Measurements from ENCODE around the gene PAX8.

PAX8 gene

GRCh38 chr2:113219092-113219441 lies 59.7 kb downstream of the PAX8 start:
- DNase-seq = no peak

GRCh38 chr2:113218283-113219091 lies 60.2 kb downstream of the PAX8 start:
- DNase-seq = no peak

DNA sequence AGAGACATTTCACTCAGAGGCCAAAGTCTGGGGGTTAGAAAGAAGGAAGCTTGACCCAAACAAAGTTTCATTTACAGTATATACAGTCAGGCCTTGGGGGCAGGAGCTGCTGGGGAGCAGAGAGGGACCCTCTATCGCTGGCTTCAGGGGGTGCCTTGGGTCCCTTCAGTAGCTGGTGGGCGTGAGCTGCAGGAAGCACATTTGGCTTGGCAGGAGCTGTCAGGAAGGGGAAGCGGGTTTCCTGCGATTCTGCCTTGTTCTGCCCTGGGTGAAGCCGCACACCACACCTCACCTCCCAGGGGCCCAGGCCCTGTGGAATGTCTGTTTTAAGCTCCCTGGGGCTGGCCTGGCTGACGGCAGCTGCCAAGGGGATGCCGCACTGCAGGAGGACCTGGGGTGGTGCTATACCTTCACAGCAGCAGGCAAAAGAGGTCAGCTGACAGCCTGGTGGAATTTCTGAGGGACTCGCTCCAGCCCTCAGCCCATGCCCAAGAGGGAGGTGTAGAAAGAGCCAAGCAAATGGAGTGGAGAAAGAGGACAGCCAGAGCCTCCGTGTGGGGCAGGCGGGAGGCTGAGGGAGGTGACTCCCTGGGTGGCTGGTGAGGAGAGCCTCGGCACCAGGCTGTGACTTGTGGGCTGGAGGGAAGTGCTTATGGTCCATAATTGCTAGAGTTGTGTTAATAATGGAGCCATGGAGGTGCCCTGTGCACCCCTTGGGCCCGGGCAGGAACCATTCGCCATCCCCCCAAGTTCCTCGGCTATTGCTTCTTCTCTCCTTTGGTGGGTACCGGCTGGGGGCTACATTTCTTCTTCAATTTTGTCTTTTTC lies 61.1 kb downstream of the PAX8 start:
- DNase-seq = no peak

DNA sequence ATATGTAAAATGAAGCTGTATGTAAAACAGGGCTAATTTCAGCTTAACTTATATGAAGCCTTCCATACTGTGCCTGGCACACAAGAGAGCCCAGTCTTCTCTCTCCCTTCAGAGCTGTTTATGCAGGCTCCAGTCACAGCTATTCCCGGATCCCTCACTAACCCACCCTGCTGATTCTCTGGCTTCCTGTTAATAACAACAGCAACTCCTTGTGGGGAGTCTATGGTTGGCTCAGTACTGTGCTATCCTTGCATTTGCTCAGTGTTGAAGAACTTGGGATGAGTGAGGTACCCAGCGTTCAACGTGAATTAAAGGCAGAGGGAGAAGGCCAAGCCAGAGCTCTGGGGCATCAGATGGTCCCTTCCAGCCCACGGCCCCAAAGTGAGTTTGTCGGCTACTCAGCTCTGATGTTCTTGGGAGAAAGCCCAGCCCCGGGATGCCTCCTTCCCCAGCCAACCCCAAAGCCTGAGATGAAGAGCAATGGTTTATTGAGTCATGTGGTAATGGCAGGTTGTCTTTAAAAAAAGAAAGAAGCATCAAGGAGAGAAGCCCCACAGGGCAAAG lies 61.7 kb downstream of the PAX8 start:
- no peak for DNase-seq

- DNase-seq = no peak
Measured at GRCh38 chr2:113216321-113216720, 62.4 kb downstream of the PAX8 start.

GRCh38 chr2:113215056-113215455 lies 63.7 kb downstream of the PAX8 start:
- DNase-seq = no peak

GRCh38 chr2:113214141-113214540 lies 64.6 kb downstream of the PAX8 start:
- no peak for DNase-seq

DNA sequence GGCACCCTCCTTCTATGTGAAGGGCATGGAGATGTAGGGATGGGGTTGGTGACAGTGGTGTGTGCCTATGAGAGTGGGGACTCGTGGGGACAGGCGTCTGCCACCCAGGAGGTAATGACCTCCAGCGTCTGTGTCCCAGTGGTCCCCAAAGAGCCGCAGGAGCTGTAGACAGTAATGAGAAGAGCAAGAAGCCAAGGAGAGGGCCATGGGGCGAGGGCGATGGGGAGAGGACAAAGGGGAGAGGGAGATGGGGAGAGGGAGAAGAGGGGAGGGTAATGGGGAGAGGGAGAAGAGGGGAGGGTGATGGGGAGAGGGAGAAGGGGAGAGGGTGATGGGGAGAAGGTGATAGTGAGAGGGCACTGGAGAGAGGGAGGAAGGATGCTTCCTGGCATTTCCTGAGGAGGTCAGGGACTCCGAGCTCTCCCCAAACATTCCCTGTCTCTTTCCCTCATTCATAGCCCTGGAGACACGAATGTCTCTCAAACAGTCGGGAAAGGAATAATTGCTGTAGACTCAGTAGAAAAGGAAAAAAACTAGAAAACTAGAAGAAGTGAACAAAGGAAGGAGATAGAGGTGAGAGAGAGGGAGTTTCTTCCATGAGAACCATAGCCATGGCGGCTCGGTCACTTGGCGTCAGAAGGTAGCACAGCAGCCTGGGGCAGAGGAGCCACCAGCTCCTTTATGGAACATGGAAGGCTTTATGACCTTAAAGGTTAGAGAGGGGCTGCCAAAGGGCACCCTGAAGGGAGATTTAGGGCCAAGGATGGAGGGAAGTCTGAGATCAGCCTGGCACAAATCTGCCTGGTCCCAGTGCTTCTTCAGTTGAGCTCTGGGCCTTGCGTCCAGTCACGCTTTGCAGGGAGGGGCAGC lies 65.4 kb downstream of the PAX8 start:
- no peak for DNase-seq

- no peak for DNase-seq
Measured at GRCh38 chr2:113212245-113213060, 66.3 kb downstream of the PAX8 start.

DNA sequence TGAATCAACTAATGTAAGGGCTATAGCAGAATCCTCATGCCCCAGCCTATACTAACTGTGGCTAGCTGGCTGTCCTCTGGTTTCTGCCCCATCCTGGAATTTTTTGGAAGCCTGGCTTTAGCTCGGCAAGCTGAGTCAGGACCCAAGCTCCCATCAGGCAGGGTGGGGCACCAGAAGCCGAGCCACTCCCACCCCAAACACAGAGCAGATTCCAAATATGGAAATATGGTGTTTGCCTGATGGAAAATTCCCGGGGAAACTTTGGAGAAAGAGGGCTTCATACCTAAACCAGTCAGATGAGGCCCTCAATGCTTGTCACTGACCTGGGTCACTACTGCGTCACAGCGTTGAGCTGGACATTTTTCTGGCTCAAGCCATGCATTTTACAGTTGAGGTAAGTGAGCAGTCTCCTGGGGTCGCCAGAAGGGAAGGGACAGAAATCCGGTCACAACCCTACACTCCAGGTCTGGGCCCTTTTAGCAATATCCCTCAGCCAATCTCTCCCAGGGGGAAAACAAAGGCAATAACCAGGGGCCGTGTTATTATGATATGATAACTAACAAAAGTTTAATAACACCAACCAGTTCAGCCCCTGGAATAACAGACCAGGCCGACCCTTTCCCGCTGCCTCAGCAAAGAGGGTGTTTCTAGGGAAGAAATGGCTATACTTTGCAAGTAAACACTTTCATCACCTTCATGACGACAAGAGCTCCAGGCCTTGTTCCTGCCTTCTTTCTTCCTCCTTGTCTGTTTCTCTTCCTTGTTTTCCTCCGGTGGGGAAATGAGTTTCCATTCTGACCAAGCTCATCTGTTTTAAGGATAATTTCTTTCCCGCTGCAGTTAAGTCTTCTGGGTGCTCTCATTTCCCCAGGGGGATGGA lies 67.3 kb downstream of the PAX8 start:
- no peak for DNase-seq

GRCh38 chr2:113209646-113210171 lies 69.0 kb downstream of the PAX8 start:
- DNase-seq = no peak

DNA sequence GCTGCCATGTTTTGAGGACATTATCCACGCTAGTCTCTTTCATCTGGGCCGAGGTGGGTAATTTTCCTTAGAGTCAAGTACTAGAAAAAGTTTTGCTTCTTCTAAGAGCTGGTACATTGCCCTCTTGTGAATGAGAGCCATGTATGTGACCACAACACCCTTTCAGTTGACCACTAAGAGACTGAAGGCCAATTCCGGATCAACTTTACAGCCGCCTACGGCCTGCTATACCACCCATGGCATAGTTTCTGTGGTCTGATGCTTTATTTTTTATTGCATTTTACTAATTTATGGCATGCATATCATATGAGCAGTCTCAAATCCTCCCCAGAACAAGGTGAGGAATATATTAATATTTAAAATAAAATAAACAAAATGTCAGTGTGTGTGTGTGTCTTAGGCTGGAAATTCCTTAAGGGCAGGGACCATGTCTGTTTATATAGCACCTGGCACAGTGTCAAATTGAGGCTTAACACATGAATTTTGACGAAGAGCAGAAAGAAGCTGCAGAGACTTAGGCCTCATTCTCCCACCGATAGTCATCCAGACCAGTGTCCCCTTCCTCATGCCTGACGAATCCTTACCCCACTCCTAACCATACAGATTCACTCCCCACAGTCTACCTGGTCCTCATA lies 69.6 kb downstream of the PAX8 start:
- no peak for DNase-seq

DNA sequence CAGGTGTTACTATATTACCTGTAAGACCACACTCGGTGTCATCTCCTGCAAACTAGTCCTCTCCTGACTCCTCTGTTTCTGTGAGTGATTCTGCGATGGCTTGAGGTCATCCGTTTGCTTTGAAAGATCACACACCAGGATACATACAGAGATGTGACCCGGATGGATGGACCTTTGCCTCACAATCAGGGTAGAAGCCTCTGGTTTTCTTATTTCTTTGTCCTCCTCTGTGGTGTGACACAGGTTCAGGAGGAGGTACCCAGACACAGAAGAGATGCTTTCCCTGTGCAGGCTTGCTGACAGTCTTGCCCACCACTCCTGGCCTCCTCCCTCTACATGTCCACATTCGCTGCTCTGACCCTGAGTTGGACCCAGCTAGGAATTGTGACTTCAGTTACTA lies 70.3 kb downstream of the PAX8 start:
- DNase-seq = no peak

DNA sequence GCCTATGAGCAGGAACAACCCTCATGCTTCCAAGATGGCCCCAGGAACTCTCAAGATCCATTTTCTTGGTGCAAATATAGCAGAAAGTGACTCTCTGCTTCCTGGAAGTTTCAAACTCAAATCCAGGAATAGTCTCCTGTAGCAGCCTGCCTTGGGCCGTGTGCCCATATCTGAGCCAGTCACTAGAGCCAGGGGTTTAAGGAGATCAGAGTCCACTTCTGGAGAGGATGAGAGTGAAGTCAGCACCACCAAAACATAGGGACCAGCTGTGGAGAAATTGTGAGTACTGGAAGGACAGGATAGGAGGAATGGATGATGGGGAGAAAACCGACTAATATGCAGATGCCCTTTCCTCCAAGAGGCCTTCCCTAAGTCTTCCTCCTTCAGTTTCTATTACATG lies 71.7 kb downstream of the PAX8 start:
- DNase-seq = no peak

- no peak for DNase-seq
Measured at GRCh38 chr2:113206251-113206650, 72.5 kb downstream of the PAX8 start.

DNA sequence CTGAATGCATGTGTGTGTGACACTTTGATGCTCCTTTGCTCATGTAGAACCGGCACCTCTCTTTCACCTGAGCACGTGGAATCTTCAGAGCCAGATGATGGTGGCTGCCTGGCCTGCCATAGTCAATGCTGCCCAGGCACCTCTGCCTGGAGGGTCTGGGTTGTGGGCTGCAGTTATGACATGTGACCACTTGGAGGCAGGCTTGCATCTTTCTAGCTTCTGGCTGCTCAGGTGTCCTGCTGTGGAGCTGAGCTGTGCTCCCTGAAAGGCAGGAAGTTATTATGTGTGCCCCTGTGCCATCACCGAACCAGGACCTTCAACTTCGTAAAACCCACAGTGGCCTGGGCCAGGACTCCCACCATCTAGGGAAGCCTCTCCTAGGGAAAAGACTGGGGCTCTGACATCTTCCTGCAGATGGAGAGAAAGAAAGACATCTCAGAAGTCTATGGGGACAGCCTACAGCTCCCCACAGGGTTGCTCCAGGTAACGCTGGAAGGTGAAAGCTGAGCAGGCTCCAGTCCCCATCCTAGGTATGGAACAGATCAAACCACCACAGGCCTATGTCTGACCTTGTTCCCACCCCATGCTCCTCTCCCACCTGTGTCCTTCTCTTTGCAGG lies 74.7 kb downstream of the PAX8 start:
- peak; percentile 45 for DNase-seq

GRCh38 chr2:113203217-113203530 lies 75.5 kb downstream of the PAX8 start:
- DNase-seq = no peak

DNA sequence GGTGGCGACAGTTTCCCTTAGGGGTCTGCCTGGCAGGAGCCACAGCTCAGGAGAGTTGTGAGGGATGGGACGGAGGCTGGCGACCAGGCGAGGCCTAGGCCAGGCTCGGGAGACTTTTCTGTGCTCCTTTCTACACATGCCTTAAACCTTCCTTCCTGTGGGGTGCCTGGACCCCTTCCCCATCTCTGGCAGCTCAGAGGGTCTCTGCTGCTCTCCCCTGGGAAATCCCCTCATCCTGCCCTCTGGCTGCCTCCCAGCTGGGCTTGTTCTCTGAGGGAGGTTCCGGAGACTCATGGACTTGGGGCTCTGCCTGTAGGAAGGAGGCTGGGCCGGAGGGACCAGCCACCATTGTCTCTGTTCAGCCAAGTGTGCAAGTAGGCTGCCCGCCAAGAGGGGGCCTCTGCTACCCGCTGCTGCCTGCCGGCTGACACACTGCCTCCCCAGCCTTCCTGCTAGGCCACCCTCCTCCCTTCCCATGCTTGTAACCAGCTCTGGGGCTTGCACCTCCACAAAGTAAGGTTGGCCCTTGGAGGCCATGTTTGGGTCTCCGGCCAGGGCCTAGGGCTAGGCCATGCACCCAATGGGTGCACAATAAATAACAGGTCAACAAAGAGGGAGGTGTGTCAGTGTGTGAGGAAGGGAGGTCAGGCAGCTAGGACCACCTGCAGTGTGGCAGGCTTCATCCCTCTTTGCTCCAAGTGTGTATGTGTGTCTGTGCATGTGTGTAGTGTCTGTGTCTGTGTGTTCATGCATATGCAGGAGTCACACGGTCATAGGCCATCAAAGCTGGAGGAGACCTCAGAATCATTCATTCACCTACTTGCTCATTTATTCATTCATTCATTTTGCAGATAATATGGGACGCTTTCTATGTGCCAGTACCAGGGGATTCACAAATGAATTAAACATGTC lies 76.2 kb downstream of the PAX8 start:
- DNase-seq = no peak

All from NCI-H1436 (cell line).